Measurements from ENCODE around the gene ZDHHC3. TPM values are rescaled to one million over a fixed set of nuclear protein-coding genes. Genes with fewer than 3 reads are reported as not detected.

ZDHHC3 gene
- total and polyA plus RNA-seq, 2 donors (not counting 1 experiment from before 2014, with no cell fraction given): 37.2 to 52.6 TPM

DNA sequence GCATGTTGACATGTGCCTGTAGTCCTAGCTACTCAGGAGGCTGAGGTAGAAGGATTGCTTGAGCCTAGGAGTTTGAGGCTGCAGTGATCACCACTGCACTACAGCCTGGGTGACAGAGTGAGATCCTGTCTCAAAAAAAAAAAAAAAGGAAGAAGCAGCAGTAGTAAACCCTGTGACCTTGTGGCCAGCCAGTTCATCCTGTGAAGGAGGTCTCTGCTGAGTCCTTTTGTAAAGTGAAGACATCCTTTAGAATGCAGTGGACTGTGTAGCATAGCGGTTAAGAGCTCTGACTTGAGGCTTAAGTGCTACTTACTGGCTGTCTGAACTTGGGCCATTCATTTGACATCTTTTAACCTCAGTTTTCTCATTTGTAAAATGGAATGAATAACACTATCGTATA lies 8.4 kb upstream of the ZDHHC3 start:
- H3K27ac Mint-ChIP-seq: no peak overlapping the region
- H3K4me3 Mint-ChIP-seq: no peak overlapping the region
- peaks cover 61% of the 10 kb centered on the region for H4K20me1 ChIP-seq (ENCODE audit: control insufficient read depth, insufficient read depth, low read length, poor library complexity, severe bottlenecking)
- H3K36me3 ChIP-seq (replicated peaks in 1 of 2; ENCODE audit: control extremely low read depth in 1 of 2, control insufficient read depth in 1 of 2, extremely low read depth in 1 of 2, insufficient read depth in 2 of 2, low read length in 1 of 2): peaks cover 0 to 11% of the 10 kb centered on the region in 2 experiments
- no peak overlapping the region for H3K4me3 ChIP-seq (ENCODE audit: control extremely low read depth in 1 of 5, extremely low read depth in 1 of 5, insufficient read depth in 1 of 5, low read depth in 2 of 5, low read length in 4 of 5)
- H3K4me1 Mint-ChIP-seq: peaks cover 43% of the 10 kb centered on the region
- H3K4me1 ChIP-seq (ENCODE audit: control insufficient read depth in 2 of 2, insufficient read depth in 2 of 2, low read length in 2 of 2): peaks cover 35 to 37% of the 10 kb centered on the region in 2 donors
- no peak overlapping the region for H2AFZ ChIP-seq (ENCODE audit: insufficient read depth, low read depth, low read length, poor library complexity, severe bottlenecking)
- 60% methylated on average over 1 of the region's 2 CpGs for WGBS (ENCODE audit: insufficient coverage)
- no peak for TF ChIP-seq EZH2 (IDR thresholded peaks at IDR 0.05; ENCODE audit: borderline replicate concordance, insufficient read depth, low read depth, low read length, poor library complexity, severe bottlenecking)
- TF ChIP-seq, protein P1, sequence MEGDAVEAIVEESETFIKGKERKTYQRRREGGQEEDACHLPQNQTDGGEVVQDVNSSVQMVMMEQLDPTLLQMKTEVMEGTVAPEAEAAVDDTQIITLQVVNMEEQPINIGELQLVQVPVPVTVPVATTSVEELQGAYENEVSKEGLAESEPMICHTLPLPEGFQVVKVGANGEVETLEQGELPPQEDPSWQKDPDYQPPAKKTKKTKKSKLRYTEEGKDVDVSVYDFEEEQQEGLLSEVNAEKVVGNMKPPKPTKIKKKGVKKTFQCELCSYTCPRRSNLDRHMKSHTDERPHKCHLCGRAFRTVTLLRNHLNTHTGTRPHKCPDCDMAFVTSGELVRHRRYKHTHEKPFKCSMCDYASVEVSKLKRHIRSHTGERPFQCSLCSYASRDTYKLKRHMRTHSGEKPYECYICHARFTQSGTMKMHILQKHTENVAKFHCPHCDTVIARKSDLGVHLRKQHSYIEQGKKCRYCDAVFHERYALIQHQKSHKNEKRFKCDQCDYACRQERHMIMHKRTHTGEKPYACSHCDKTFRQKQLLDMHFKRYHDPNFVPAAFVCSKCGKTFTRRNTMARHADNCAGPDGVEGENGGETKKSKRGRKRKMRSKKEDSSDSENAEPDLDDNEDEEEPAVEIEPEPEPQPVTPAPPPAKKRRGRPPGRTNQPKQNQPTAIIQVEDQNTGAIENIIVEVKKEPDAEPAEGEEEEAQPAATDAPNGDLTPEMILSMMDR (IDR thresholded peaks at IDR 0.05): no peak
- POLR2A ChIA-PET: interaction anchor here (2.1 kb wide), 1 partner anchor 8 kb away, joined by 4 read pairs; the partner anchor contains the start of gene EXOSC7
- no peak overlapping the region for H3K9ac ChIP-seq (ENCODE audit: low read length)
- intact Hi-C loops (cut with micrococcal nuclease): no loop called here
- H3K27ac ChIP-seq (ENCODE audit: low read length in 2 of 2): no peak overlapping the region
- peaks cover 63% of the 10 kb centered on the region for H3K79me2 ChIP-seq (ENCODE audit: control insufficient read depth, insufficient read depth, low read length)
- CTCF ChIA-PET: interaction anchor here (2.3 kb wide), 1 partner anchor 9 kb away, joined by 6 read pairs; no protein-coding TSS in a partner anchor
- H3K9me3 ChIP-seq (ENCODE audit: control extremely low read depth in 1 of 3, control insufficient read depth in 2 of 3, insufficient read depth in 1 of 3, low read length in 2 of 3): no peaks in the 10 kb centered on the region
- ATAC-seq (ENCODE audit: low read depth) (peak; percentile 36), DNase-seq (no peak)
- no peaks in the 10 kb centered on the region for H3K9me3 Mint-ChIP-seq (ENCODE audit: insufficient read depth)
- no peak overlapping the region for H3K4me2 ChIP-seq (replicated peaks; ENCODE audit: low read depth, low read length, poor library complexity, severe bottlenecking)
- no peaks in the 10 kb centered on the region for H3K27me3 ChIP-seq (replicated peaks in 1 of 4; ENCODE audit: control extremely low read depth in 1 of 4, control insufficient read depth in 3 of 4, insufficient read depth in 4 of 4, low read length in 3 of 4)
- H3K27me3 Mint-ChIP-seq: no peaks in the 10 kb centered on the region

DNA sequence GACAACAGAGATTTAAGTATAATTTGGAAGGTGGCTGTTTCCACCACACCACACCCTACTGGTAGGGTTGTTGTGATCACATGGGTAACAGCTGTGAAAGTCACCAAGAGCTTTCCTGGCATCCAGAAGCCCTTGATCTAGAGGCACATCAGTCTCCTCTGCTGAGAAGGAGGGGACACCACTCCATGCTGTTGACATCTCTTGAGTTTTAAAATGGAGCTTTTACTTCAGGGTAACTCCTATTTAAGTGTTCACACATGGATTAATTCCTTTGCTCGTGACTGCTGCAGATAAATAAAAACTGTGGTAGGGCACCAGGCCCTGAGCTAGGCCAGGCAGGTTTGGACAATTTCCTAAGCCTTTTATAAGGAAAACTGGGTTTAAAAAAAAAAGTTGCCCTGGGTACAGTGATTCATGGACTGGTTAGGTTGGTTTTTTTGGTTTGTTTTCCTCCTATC lies 7.5 kb upstream of the ZDHHC3 start:
- DNase-seq: no peak
- CTCF ChIA-PET: interaction anchor here (0.8 to 2.3 kb wide), 2 partner anchors 10 to 55 kb away, joined by 3 to 6 read pairs; no protein-coding TSS in a partner anchor
- H3K27ac Mint-ChIP-seq: no peak overlapping the region

More for the DNA sequence above, 7.5 kb upstream of the ZDHHC3 start:
- Histone ChIP-seq H3K36me3 (replicated peaks in 1 of 2; ENCODE audit: control extremely low read depth in 1 of 2, control insufficient read depth in 1 of 2, extremely low read depth in 1 of 2, insufficient read depth in 2 of 2, low read length in 1 of 2) (peaks cover 0 to 6% of the 10 kb centered on the region in 2 experiments), H3K9me3 (ENCODE audit: control extremely low read depth in 1 of 3, control insufficient read depth in 2 of 3, insufficient read depth in 1 of 3, low read length in 2 of 3) (no peaks in the 10 kb centered on the region), H2AFZ (ENCODE audit: insufficient read depth, low read depth, low read length, poor library complexity, severe bottlenecking) (no peak overlapping the region), H3K79me2 (ENCODE audit: control insufficient read depth, insufficient read depth, low read length) (peaks cover 71% of the 10 kb centered on the region), H3K27me3 (replicated peaks in 1 of 4; ENCODE audit: control extremely low read depth in 1 of 4, control insufficient read depth in 3 of 4, insufficient read depth in 4 of 4, low read length in 3 of 4) (no peaks in the 10 kb centered on the region), H3K4me1 (ENCODE audit: control insufficient read depth in 2 of 2, insufficient read depth in 2 of 2, low read length in 2 of 2) (peaks cover 35 to 37% of the 10 kb centered on the region in 2 donors), H4K20me1 (ENCODE audit: control insufficient read depth, insufficient read depth, low read length, poor library complexity, severe bottlenecking) (peaks cover 52% of the 10 kb centered on the region), H3K4me2 (replicated peaks; ENCODE audit: low read depth, low read length, poor library complexity, severe bottlenecking) (no peak overlapping the region), H3K4me3 (ENCODE audit: control extremely low read depth in 1 of 5, extremely low read depth in 1 of 5, insufficient read depth in 1 of 5, low read depth in 2 of 5, low read length in 4 of 5) (no peak overlapping the region), H3K27ac (ENCODE audit: low read length in 2 of 2) (no peak overlapping the region), H3K9ac (ENCODE audit: low read length) (no peak overlapping the region)
- no peak overlapping the region for H3K4me3 Mint-ChIP-seq
- ATAC-seq (ENCODE audit: low read depth): no peak
- intact Hi-C loops (cut with micrococcal nuclease): no loop called here
- no peaks in the 10 kb centered on the region for H3K9me3 Mint-ChIP-seq (ENCODE audit: insufficient read depth)
- H3K4me1 Mint-ChIP-seq: peaks cover 49% of the 10 kb centered on the region
- no peak for TF ChIP-seq EZH2 (IDR thresholded peaks at IDR 0.05; ENCODE audit: borderline replicate concordance, insufficient read depth, low read depth, low read length, poor library complexity, severe bottlenecking)
- TF ChIP-seq, protein P1 (IDR thresholded peaks at IDR 0.05): no peak
- 80% methylated on average over 1 of the region's 1 CpG for WGBS (ENCODE audit: insufficient coverage)
- POLR2A ChIA-PET: no interaction called here
- no peaks in the 10 kb centered on the region for H3K27me3 Mint-ChIP-seq
